Measurements from ENCODE around the gene SYT7.

The SYT7 gene, protein sequence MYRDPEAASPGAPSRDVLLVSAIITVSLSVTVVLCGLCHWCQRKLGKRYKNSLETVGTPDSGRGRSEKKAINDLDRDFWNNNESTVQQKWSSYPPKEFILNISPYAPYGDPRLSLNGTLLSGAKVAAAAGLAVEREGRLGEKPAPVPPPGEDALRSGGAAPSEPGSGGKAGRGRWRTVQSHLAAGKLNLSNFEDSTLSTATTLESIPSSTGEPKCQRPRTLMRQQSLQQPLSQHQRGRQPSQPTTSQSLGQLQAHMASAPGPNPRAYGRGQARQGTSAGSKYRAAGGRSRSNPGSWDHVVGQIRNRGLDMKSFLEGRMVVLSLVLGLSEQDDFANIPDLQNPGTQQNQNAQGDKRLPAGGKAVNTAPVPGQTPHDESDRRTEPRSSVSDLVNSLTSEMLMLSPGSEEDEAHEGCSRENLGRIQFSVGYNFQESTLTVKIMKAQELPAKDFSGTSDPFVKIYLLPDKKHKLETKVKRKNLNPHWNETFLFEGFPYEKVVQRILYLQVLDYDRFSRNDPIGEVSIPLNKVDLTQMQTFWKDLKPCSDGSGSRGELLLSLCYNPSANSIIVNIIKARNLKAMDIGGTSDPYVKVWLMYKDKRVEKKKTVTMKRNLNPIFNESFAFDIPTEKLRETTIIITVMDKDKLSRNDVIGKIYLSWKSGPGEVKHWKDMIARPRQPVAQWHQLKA

DNA sequence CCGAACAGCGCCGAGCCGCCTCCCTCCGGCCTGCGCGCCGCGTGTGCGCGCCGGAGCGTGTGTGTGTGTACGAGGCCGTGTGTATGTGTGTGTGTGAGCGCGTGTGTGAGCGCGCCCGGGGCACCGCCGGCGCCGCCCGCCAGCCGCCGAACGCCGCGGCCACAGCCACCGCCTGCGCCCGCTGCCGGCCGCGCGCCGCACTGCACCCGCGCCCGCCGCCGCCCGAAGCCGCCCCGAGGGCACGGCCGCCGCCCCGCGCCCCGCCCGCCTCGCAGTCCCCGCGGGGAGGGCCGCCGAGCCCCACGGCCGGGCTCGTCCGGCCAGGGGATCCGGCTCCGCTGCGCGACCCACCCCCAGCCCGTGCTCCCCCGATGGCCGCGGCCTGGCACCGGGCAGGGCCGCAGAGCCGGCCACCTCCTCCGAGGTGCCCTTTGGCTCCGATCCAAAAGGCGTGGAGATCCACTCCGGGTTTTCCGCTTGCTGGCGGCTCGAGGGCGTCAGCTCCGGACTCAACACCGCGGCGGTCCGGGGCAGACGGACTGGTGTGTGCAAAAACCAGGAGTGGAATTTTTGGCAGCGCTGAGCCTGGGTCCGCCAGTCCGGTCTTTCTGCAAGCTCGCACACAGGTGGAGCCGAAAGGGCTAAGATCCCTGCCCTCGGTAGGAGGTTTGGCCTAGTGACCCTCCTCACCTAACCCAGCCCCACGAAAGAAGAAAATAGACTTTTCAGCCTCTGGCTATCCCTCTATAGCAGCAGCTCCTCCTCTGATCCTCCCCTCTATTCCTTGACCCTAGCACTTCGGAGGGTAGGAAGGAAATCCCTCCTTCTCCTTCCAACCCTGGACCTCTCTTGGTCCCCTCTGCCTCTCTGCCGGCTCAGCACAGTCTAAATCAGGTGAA, at the start of gene SYT7:
Gene SYT7 (minus strand): TSS at position 47 of the 899 bp plus-strand sequence. CDS start 256 bp downstream, outside the sequence.
- no peak for TF ChIP-seq POLR2A (IDR thresholded peaks at IDR 0.05; ENCODE audit: extremely low read depth, insufficient read length)
- TF ChIP-seq, protein P1, sequence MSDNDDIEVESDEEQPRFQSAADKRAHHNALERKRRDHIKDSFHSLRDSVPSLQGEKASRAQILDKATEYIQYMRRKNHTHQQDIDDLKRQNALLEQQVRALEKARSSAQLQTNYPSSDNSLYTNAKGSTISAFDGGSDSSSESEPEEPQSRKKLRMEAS (IDR thresholded peaks at IDR 0.05; ENCODE audit: low read depth, low read length), result peak; percentile 58; the same call in 1 of the 2 replicates
- TF ChIP-seq MYC (IDR thresholded peaks at IDR 0.05; ENCODE audit: low read depth, low read length), result peak; percentile 75; the same call in 1 of the 2 replicates
- H3K4me3 ChIP-seq (ENCODE audit: low read depth, low read length), result no peak within 1 kb of the TSS

DNA sequence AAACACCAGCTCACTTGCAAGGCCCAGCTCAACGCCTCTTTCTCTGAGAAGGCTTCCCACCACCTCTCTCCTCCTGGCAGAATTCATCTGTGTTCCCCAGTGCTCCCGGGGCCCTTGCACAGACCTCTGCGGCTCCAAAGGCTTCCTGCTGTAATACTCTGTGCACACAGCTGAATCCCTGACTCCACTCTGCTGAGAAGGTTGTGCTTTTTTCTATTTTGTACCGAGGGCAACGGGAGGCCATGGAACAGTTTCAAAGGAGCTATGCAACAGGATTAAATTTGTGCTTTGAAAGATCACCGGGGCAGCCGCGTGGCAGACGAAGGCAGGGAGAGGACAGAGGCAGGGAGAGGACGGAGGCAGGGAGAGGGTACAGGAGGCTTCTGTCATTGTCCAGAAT, 49.2 kb upstream of the SYT7 start:
- TF ChIP-seq MYC (IDR thresholded peaks at IDR 0.05; ENCODE audit: low read depth, low read length) (no peak), POLR2A (IDR thresholded peaks at IDR 0.05; ENCODE audit: extremely low read depth, insufficient read length) (no peak)
- TF ChIP-seq, protein P2, sequence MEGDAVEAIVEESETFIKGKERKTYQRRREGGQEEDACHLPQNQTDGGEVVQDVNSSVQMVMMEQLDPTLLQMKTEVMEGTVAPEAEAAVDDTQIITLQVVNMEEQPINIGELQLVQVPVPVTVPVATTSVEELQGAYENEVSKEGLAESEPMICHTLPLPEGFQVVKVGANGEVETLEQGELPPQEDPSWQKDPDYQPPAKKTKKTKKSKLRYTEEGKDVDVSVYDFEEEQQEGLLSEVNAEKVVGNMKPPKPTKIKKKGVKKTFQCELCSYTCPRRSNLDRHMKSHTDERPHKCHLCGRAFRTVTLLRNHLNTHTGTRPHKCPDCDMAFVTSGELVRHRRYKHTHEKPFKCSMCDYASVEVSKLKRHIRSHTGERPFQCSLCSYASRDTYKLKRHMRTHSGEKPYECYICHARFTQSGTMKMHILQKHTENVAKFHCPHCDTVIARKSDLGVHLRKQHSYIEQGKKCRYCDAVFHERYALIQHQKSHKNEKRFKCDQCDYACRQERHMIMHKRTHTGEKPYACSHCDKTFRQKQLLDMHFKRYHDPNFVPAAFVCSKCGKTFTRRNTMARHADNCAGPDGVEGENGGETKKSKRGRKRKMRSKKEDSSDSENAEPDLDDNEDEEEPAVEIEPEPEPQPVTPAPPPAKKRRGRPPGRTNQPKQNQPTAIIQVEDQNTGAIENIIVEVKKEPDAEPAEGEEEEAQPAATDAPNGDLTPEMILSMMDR (IDR thresholded peaks at IDR 0.05; ENCODE audit: low read depth, low read length), result no peak
- TF ChIP-seq, protein P1 (IDR thresholded peaks at IDR 0.05; ENCODE audit: low read depth, low read length), result no peak
- DNase-seq (ENCODE audit: low read depth), result no peak
- H3K4me3 ChIP-seq (ENCODE audit: low read depth, low read length), result no peak overlapping the region

More for the DNA sequence above, at the start of gene SYT7:
- DNase-seq (ENCODE audit: low read depth), result peak; percentile 97

DNA sequence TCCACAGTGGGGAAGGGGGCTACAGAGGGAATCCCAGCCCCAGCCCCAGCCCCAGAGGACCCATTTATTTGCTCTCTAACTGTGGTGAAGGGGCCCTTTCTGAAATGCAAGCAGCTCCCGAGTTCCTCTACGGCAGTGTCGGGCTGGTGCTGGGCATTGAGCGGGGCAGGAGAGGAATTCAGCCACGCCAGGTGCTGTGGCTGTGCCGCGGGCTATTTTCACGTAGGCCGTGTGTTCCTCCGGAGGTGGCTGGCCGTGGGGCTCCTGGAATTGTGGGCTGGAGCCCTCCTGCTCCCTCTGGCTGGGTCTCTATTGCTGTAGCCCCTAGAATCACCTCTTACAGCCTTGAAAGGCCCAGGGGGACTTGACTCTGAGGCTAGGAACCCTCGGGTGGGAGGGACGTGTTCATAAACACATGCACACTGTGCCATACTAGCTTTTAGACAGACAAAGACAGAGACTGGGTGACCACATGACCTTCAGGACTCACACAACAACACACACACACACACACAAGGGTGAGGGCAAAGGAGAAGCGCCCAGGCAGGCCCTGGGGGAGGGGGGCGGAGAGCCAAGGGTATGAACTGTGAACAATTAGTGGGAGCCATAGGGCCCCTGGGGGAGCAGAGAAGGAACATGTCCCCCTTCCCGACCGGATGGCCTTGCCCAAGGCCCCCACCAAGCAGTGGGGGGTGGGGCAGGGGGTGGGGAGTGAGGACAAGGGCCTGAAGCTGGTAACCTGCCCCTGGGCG, 48.4 kb upstream of the SYT7 start:
- no peak for DNase-seq (ENCODE audit: low read depth)
- TF ChIP-seq, protein P1 (IDR thresholded peaks at IDR 0.05; ENCODE audit: low read depth, low read length), result no peak
- TF ChIP-seq POLR2A (IDR thresholded peaks at IDR 0.05; ENCODE audit: extremely low read depth, insufficient read length) (no peak), MYC (IDR thresholded peaks at IDR 0.05; ENCODE audit: low read depth, low read length) (no peak)
- TF ChIP-seq, protein P2 (IDR thresholded peaks at IDR 0.05; ENCODE audit: low read depth, low read length), result no peak
- no peak overlapping the region for H3K4me3 ChIP-seq (ENCODE audit: low read depth, low read length)

DNA sequence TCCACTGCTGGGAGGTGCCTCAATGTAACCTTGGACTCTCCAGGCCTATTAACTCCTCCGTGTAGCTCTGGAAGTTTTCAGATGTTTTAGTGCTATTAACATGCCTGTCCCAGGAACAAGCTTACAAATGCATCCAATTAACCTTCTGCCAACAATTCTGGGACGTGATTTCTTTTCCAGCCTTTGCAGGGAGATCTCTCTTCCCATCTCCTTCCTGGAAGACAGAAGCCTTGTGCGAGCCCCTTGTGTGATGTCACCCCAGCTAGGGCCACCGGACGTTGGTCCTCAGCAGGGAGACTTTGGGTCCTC, 47.7 kb upstream of the SYT7 start:
- TF ChIP-seq POLR2A (IDR thresholded peaks at IDR 0.05; ENCODE audit: extremely low read depth, insufficient read length) (no peak), MYC (IDR thresholded peaks at IDR 0.05; ENCODE audit: low read depth, low read length) (no peak)
- TF ChIP-seq, protein P2 (IDR thresholded peaks at IDR 0.05; ENCODE audit: low read depth, low read length), result no peak
- TF ChIP-seq, protein P1 (IDR thresholded peaks at IDR 0.05; ENCODE audit: low read depth, low read length), result no peak
- no peak overlapping the region for H3K4me3 ChIP-seq (ENCODE audit: low read depth, low read length)
- DNase-seq (ENCODE audit: low read depth), result no peak

DNA sequence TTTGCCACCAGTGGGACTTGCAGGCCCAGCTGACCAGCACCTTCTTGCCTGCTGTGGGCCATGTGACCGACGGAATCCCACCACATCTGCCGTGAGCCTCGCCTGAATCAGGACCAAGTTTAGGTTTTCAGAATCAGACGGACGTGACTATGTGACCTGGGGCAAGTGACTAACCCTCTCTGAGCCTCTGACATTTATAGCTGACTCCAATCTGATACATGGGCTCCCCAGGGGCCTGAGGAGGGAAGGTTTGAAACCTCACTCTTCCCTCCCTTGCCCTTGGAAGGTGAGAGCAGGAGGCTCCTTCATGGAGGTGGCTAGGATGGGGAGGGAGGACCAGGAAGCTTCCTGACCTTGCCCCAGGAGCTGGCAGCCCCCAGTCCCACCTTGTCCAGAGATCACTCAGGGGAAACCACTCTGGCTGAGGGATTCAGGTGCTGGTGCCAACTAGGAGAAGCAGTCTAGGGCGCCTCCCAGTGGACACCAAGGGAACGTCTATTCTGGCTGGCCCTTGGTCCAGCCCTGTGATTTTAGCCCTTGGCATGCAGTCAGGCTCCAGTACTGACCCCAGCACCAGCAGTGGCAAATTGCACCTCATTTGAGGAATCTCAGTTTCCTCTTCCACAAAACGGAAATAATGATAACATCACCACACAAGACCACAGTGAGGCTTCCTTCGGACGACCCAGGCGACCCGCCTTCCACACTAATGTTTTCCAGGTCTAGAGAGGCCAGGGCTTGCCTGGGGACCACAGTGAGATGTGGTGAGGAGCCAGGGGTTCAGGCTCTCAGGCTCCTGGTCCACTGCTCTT, 47.2 kb upstream of the SYT7 start:
- TF ChIP-seq, protein P2 (IDR thresholded peaks at IDR 0.05; ENCODE audit: low read depth, low read length), result peak; percentile 90
- TF ChIP-seq MYC (IDR thresholded peaks at IDR 0.05; ENCODE audit: low read depth, low read length), result no peak
- DNase-seq (ENCODE audit: low read depth), result peak; percentile 58
- no peak overlapping the region for H3K4me3 ChIP-seq (ENCODE audit: low read depth, low read length)

All from NB4 (cell line).